H1 (cell line): ENCODE measurements around the gene CNOT8. TPM values are rescaled to one million over a fixed set of nuclear protein-coding genes. Genes with fewer than 3 reads are reported as not detected.

ENCODE experiments used
- CBX5 ChIP-seq: fragments of 300-800, 300-1000 bp; sonication (generic); IDR thresholded peaks from 2 replicates; pipeline ENCODE4 v1.7.1; 2016; ENCODE audit warnings: antibody characterized with exemption, low read length, low read depth
- CREB1 ChIP-seq: IDR thresholded peaks from 2 replicates; pipeline ENCODE4 v1.6.1; 2012; ENCODE audit warnings: inconsistent platforms
- JUN ChIP-seq: IDR thresholded peaks from 2 replicates; pipeline ENCODE4 v1.6.1; 2011; ENCODE audit warnings: low read depth, mild to moderate bottlenecking, improper control_type of control experiment, low read length
- POLR2AphosphoS5 ChIP-seq: IDR thresholded peaks from 2 replicates; pipeline ENCODE4 v1.6.1; 2011; ENCODE audit warnings: low read depth, low read length
- RBBP5 ChIP-seq: IDR thresholded peaks from 2 replicates; pipeline ENCODE4 v1.7.1; 2012; ENCODE audit warnings: low read depth, mild to moderate bottlenecking, inconsistent platforms, low read length, moderate library complexity, borderline replicate concordance
- RFX5 ChIP-seq: IDR thresholded peaks from 2 replicates; pipeline ENCODE4 v1.6.1; 2011; ENCODE audit warnings: low read depth, low read length, improper control_type of control experiment, borderline replicate concordance
- SIRT6 ChIP-seq: IDR thresholded peaks from one replicate; pipeline ENCODE4 v1.7.1; 2012; ENCODE audit warnings: low read length, inconsistent platforms
- SIX5 ChIP-seq: IDR thresholded peaks from 2 replicates; pipeline ENCODE4 v1.6.1; 2011; ENCODE audit warnings: mild to moderate bottlenecking, low read depth, low read length
- SUZ12 ChIP-seq: fragments of 200-600 bp; sonication (generic); IDR thresholded peaks from 2 replicates; pipeline ENCODE4 v1.6.1; 2012; ENCODE audit warnings: mild to moderate bottlenecking, inconsistent platforms, low read length, moderate library complexity, mixed read lengths
- USF2 ChIP-seq: IDR thresholded peaks from 2 replicates; pipeline ENCODE4 v1.6.1; 2011; ENCODE audit warnings: low read length, improper control_type of control experiment
- polyA plus RNA-seq, 7 experiments: library from polyadenylated mRNA; depleted of rRNA in 3 of 7; stranded (reverse) in 5 of 7; unstranded in 2 of 7; fragments of >200 nt in 5 of 7; fragments of 200-250 nt in 2 of 7; gene quantifications; 1 replicate in 5 of 7; 2 replicates in 1 of 7; 4 replicates in 1 of 7; pipeline versions ENCODE4 v1.2.1 to v1.2.3, GENCODE V29; 2011 to 2013; ENCODE audit warnings: missing spikeins in 2 of 7, mixed read lengths in 2 of 7
- total RNA-seq: library from RNA; stranded (reverse); fragmentation: NEBNext Ultra II Directional; extraction: Animal tissue kit (Norgen Biotek cat#: 25700); gene quantifications from 2 replicates; pipeline ENCODE4 v1.2.1, GENCODE V29; 2021
- TF ChIP-seq, protein P1 (sequence below): fragments of 300-600 bp; sonication (generic); IDR thresholded peaks from 2 replicates; pipeline ENCODE4 v1.7.1; 2012; ENCODE audit warnings: low read length, moderate library complexity, mild to moderate bottlenecking, inconsistent platforms; ENCODE audit not compliant: insufficient replicate concordance

CNOT8 gene
- total and polyA plus RNA-seq, 2 of the 8 experiments (the other 6 are each of a cell fraction or from before 2014, with no cell fraction given) = 36.4 to 62.9 TPM

DNA sequence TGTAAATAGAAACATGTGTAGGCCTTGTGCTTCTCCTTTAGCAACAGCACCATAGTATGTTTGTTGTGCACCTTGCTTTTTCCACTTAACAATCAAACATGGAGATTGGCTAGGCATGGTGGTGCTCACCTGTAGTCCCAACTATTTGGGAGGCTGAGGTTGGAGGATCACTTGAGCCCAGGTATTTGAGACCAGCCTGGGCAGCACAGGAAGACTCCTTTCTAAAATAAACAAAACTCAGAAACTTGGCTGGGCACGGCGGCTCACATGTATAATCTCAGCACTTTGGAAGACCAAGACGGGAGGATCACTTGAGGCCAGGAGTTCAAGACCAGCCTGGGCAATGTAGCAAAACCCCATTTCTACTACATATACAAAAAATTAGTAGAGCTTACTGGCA, 7.1 kb upstream of the CNOT8 start (continued):
- TF ChIP-seq, protein P1, sequence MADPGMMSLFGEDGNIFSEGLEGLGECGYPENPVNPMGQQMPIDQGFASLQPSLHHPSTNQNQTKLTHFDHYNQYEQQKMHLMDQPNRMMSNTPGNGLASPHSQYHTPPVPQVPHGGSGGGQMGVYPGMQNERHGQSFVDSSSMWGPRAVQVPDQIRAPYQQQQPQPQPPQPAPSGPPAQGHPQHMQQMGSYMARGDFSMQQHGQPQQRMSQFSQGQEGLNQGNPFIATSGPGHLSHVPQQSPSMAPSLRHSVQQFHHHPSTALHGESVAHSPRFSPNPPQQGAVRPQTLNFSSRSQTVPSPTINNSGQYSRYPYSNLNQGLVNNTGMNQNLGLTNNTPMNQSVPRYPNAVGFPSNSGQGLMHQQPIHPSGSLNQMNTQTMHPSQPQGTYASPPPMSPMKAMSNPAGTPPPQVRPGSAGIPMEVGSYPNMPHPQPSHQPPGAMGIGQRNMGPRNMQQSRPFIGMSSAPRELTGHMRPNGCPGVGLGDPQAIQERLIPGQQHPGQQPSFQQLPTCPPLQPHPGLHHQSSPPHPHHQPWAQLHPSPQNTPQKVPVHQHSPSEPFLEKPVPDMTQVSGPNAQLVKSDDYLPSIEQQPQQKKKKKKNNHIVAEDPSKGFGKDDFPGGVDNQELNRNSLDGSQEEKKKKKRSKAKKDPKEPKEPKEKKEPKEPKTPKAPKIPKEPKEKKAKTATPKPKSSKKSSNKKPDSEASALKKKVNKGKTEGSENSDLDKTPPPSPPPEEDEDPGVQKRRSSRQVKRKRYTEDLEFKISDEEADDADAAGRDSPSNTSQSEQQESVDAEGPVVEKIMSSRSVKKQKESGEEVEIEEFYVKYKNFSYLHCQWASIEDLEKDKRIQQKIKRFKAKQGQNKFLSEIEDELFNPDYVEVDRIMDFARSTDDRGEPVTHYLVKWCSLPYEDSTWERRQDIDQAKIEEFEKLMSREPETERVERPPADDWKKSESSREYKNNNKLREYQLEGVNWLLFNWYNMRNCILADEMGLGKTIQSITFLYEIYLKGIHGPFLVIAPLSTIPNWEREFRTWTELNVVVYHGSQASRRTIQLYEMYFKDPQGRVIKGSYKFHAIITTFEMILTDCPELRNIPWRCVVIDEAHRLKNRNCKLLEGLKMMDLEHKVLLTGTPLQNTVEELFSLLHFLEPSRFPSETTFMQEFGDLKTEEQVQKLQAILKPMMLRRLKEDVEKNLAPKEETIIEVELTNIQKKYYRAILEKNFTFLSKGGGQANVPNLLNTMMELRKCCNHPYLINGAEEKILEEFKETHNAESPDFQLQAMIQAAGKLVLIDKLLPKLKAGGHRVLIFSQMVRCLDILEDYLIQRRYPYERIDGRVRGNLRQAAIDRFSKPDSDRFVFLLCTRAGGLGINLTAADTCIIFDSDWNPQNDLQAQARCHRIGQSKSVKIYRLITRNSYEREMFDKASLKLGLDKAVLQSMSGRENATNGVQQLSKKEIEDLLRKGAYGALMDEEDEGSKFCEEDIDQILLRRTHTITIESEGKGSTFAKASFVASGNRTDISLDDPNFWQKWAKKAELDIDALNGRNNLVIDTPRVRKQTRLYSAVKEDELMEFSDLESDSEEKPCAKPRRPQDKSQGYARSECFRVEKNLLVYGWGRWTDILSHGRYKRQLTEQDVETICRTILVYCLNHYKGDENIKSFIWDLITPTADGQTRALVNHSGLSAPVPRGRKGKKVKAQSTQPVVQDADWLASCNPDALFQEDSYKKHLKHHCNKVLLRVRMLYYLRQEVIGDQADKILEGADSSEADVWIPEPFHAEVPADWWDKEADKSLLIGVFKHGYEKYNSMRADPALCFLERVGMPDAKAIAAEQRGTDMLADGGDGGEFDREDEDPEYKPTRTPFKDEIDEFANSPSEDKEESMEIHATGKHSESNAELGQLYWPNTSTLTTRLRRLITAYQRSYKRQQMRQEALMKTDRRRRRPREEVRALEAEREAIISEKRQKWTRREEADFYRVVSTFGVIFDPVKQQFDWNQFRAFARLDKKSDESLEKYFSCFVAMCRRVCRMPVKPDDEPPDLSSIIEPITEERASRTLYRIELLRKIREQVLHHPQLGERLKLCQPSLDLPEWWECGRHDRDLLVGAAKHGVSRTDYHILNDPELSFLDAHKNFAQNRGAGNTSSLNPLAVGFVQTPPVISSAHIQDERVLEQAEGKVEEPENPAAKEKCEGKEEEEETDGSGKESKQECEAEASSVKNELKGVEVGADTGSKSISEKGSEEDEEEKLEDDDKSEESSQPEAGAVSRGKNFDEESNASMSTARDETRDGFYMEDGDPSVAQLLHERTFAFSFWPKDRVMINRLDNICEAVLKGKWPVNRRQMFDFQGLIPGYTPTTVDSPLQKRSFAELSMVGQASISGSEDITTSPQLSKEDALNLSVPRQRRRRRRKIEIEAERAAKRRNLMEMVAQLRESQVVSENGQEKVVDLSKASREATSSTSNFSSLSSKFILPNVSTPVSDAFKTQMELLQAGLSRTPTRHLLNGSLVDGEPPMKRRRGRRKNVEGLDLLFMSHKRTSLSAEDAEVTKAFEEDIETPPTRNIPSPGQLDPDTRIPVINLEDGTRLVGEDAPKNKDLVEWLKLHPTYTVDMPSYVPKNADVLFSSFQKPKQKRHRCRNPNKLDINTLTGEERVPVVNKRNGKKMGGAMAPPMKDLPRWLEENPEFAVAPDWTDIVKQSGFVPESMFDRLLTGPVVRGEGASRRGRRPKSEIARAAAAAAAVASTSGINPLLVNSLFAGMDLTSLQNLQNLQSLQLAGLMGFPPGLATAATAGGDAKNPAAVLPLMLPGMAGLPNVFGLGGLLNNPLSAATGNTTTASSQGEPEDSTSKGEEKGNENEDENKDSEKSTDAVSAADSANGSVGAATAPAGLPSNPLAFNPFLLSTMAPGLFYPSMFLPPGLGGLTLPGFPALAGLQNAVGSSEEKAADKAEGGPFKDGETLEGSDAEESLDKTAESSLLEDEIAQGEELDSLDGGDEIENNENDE = no peak
- TF ChIP-seq CREB1 (no peak), SIX5 (no peak), USF2 (no peak), RFX5 (no peak), SUZ12 (no peak), RBBP5 (no peak), SIRT6 (no peak), CBX5 (no peak), JUN (no peak), POLR2AphosphoS5 (no peak)
